CD4-positive, alpha-beta T cell (primary cell): ENCODE data around the gene PTPN23. TPM values are rescaled to one million over a fixed set of nuclear protein-coding genes. Genes with fewer than 3 reads are reported as not detected.

Experiments used
- ATAC-seq: fragments of 200-7000 bp; cut with Tn5 transposase; one replicate; pipeline ENCODE4 v1.10.0; 2022; ENCODE audit warnings: mild to moderate bottlenecking; ENCODE audit not compliant: poor library complexity
- CTCF ChIA-PET: fragments of 350-600 bp; sonication (Branson Sonifier 250); formaldehyde crosslinking; loops from one replicate; lab custom pipeline; 2021; ENCODE audit warnings: antibody characterized with exemption, inconsistent platforms; lab: Charles Lee
- POLR2A ChIA-PET: fragments of 350-600 bp; sonication (Branson Sonifier 250); formaldehyde crosslinking; loops from one replicate; lab custom pipeline; 2021; ENCODE audit warnings: antibody characterized with exemption, inconsistent platforms; lab: Charles Lee
- DNase-seq, 14 experiments: peaks; one replicate each; pipeline ENCODE4 v3.0.0-alpha.2; 2013 to 2020; ENCODE audit warnings: mixed read lengths in 2 of 14
- H3K27ac ChIP-seq, 2 donors: one replicate each; pipeline versions ENCODE4 v1.5.1 to v1.7.0; 2013; ENCODE audit warnings: low read length in 2 of 2, low read depth in 1 of 2, mild to moderate bottlenecking in 1 of 2
- H3K27me3 ChIP-seq, 2 experiments: 1 replicate in 1 of 2; 2 replicates in 1 of 2; pipeline versions ENCODE4 v1.6.1 to v1.7.0; 2013; ENCODE audit warnings: low read length in 2 of 2, control low read depth in 1 of 2, mild to moderate bottlenecking in 1 of 2, moderate library complexity in 1 of 2; ENCODE audit not compliant: insufficient read depth in 2 of 2, control insufficient read depth in 1 of 2
- H3K36me3 ChIP-seq: one replicate; pipeline ENCODE4 v1.6.1; 2013; ENCODE audit warnings: low read length, control low read depth; ENCODE audit not compliant: insufficient read depth
- H3K4me1 ChIP-seq: one replicate; pipeline ENCODE4 v1.6.1; 2013; ENCODE audit warnings: low read length, control low read depth; ENCODE audit not compliant: insufficient read depth
- H3K4me3 ChIP-seq: one replicate; pipeline ENCODE4 v1.5.1; 2013; ENCODE audit warnings: mild to moderate bottlenecking, low read length, moderate library complexity
- H3K9me3 ChIP-seq, 2 experiments: 1 replicate in 1 of 2; 2 replicates in 1 of 2; pipeline versions ENCODE4 v1.6.1 to v1.7.0; 2013; ENCODE audit warnings: low read length in 2 of 2, mild to moderate bottlenecking in 2 of 2, control low read depth in 1 of 2, moderate library complexity in 1 of 2; ENCODE audit not compliant: control insufficient read depth in 1 of 2, insufficient read depth in 1 of 2
- H3K27ac Mint-ChIP-seq: one replicate; pipeline ENCODE4 v1.8.0; 2020; ENCODE audit warnings: mixed read lengths
- H3K27me3 Mint-ChIP-seq: one replicate; pipeline ENCODE4 v1.8.0; 2021; ENCODE audit warnings: mixed read lengths
- H3K36me3 Mint-ChIP-seq: one replicate; pipeline ENCODE4 v1.8.0; 2021; ENCODE audit warnings: low read depth, mixed read lengths
- H3K4me1 Mint-ChIP-seq: one replicate; pipeline ENCODE4 v1.8.0; 2021; ENCODE audit warnings: low read depth, mixed read lengths
- H3K4me3 Mint-ChIP-seq: one replicate; pipeline ENCODE4 v1.8.0; 2020; ENCODE audit warnings: mild to moderate bottlenecking, mixed read lengths
- H3K9me3 Mint-ChIP-seq: one replicate; pipeline ENCODE4 v1.8.0; 2020; ENCODE audit warnings: mixed read lengths
- intact Hi-C, 2 experiments: fragments of 100-400 bp; cut with DNase I in 1 of 2; cut with micrococcal nuclease in 1 of 2; formaldehyde crosslinking; loops; one replicate each; pipeline versions ENCODE4 v1.15.1 to v1.9.0; 2023 to 2025; cut with DNase I, micrococcal nuclease
- total RNA-seq, 174 experiments: library from RNA in 2 of 174; stranded (reverse) in 2 of 174; gene quantifications; one replicate each; pipeline ENCODE4 v1.2.3 and lab custom pipeline; 2021 to 2026
- TF ChIP-seq, protein P1 (sequence below): fragments of 200-600 bp; IDR thresholded peaks from one replicate; pipeline ENCODE4 v1.8.0; 2022; ENCODE audit warnings: antibody characterized with exemption, mild to moderate bottlenecking

Gene PTPN23
- total RNA-seq, 2 experiments from 2014 or later = 27.3 to 35.7 TPM

DNA sequence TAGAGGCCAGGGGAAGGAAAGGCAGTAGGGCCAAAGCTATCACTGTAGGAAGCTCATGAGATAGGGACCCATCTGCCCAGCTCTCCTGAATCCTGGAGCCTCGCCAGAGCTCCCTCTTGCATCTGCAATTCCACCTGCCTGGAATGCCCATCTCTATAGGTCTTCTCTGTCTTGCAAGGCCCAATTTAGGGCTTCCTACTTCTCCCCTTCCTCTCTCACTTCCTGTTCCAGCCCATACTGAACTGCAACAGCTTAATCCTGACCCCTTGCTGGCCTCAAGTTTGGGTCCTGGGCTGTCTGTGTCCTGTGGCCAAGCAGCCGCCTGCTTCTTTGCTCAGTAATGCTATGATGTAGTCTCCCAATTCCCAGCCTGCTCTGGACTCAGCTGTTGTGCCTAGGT, 3.6 kb upstream of the PTPN23 start:
- Mint-ChIP-seq H3K36me3 (peaks cover 9% of the 10 kb centered on the region), H3K4me1 (peaks cover 28% of the 10 kb centered on the region), H3K27me3 (no peaks in the 10 kb centered on the region), H3K27ac (peak overlapping the region; percentile 52), H3K4me3 (no peak overlapping the region), H3K9me3 (no peaks in the 10 kb centered on the region)
- H3K27me3 ChIP-seq = no peaks in the 10 kb centered on the region
- no peaks in the 10 kb centered on the region for H3K9me3 ChIP-seq
- no peaks in the 10 kb centered on the region for H3K36me3 ChIP-seq
- H3K27ac ChIP-seq = no peak overlapping the region
- peaks cover 22% of the 10 kb centered on the region for H3K4me1 ChIP-seq
- TF ChIP-seq, protein P1, sequence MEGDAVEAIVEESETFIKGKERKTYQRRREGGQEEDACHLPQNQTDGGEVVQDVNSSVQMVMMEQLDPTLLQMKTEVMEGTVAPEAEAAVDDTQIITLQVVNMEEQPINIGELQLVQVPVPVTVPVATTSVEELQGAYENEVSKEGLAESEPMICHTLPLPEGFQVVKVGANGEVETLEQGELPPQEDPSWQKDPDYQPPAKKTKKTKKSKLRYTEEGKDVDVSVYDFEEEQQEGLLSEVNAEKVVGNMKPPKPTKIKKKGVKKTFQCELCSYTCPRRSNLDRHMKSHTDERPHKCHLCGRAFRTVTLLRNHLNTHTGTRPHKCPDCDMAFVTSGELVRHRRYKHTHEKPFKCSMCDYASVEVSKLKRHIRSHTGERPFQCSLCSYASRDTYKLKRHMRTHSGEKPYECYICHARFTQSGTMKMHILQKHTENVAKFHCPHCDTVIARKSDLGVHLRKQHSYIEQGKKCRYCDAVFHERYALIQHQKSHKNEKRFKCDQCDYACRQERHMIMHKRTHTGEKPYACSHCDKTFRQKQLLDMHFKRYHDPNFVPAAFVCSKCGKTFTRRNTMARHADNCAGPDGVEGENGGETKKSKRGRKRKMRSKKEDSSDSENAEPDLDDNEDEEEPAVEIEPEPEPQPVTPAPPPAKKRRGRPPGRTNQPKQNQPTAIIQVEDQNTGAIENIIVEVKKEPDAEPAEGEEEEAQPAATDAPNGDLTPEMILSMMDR = no peak
- intact Hi-C loops = no loop called here
- H3K4me3 ChIP-seq = no peak overlapping the region
- ChIA-PET POLR2A (no interaction called here), CTCF (no interaction called here)
- DNase-seq (no peak), ATAC-seq (no peak)

DNA sequence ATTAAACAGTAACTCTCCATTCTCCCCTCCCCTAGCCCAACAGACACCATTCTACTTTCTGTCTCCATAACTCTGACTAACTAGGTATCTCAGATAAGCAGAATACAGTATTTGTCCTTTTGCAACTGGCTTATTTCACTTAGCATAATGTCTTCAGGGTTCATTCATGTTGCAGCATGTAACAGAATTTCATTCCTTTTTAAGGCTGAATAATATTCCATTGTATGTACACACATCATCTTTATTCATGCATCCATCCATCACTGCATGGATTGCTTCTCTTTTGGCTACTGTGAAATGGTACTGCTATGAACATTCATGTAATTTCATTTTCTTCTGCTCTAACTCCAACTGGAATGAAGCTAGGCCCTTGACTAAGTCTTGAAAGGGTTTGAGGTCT, 2.0 kb upstream of the PTPN23 start:
- Mint-ChIP-seq H3K9me3 (no peaks in the 10 kb centered on the region), H3K27ac (peak overlapping the region; percentile 91), H3K4me3 (no peak overlapping the region), H3K4me1 (peaks cover 37% of the 10 kb centered on the region), H3K36me3 (peaks cover 18% of the 10 kb centered on the region), H3K27me3 (no peaks in the 10 kb centered on the region)
- DNase-seq (no peak), ATAC-seq (no peak)
- H3K36me3 ChIP-seq = no peaks in the 10 kb centered on the region
- no peak overlapping the region for H3K27ac ChIP-seq
- H3K4me1 ChIP-seq = peaks cover 27% of the 10 kb centered on the region
- H3K4me3 ChIP-seq = no peak overlapping the region
- TF ChIP-seq, protein P1 = no peak
- H3K9me3 ChIP-seq = no peaks in the 10 kb centered on the region
- no peaks in the 10 kb centered on the region for H3K27me3 ChIP-seq
- intact Hi-C loops = no loop called here
- POLR2A ChIA-PET = no interaction called here
- CTCF ChIA-PET = interaction anchor here (2.3 to 2.9 kb wide), 2 partner anchors 43 to 214 kb away, joined by 10 to 20 read pairs; partner anchors contain the start of gene SETD2

DNA sequence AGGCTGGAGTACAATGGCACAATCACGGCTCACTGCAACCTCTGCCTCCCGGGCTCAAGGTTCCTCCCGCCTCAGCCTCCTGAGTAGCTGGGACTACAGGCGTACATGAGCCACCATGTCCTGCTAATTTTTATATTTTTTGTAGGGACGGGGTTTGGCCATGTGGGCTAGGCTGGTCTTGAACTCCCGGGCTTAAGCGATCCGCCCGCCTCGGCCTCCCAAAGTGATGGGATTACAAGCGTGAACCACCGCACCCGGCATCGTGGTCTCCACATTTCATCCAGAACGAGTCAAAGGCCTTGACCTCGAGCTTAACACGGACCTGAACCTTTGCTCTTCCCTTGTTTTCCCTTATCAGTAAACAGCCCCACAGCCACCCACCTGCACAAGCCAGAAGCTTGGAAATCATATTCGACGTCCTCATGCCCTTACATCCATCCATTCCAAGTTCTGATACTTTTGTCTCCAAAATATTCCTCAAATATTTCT, 1.4 kb upstream of the PTPN23 start:
- intact Hi-C loops = no loop called here
- H3K27ac Mint-ChIP-seq = peak overlapping the region; percentile 91

More for the DNA sequence above, 1.4 kb upstream of the PTPN23 start:
- Histone ChIP-seq H3K4me1 (peaks cover 28% of the 10 kb centered on the region), H3K9me3 (no peaks in the 10 kb centered on the region), H3K27me3 (no peaks in the 10 kb centered on the region), H3K36me3 (no peaks in the 10 kb centered on the region), H3K27ac (peak overlapping the region in 1 of 2 donors; percentile 85), H3K4me3 (peak overlapping the region; percentile 97)
- peaks cover 18% of the 10 kb centered on the region for H3K36me3 Mint-ChIP-seq
- peak overlapping the region; percentile 95 for H3K4me3 Mint-ChIP-seq
- TF ChIP-seq, protein P1 = no peak
- peak in 1 of 14 experiments; percentile 33 for DNase-seq
- H3K27me3 Mint-ChIP-seq = no peaks in the 10 kb centered on the region
- no peaks in the 10 kb centered on the region for H3K9me3 Mint-ChIP-seq
- peaks cover 37% of the 10 kb centered on the region for H3K4me1 Mint-ChIP-seq
- no peak for ATAC-seq
- CTCF ChIA-PET = interaction anchor here (2.3 to 2.9 kb wide), 2 partner anchors 42 to 215 kb away, joined by 10 to 20 read pairs; partner anchors contain the start of gene SETD2
- POLR2A ChIA-PET = no interaction called here
